Sigmoid colon (tissue), 7 donors: ENCODE data around the gene HTRA3. TPM values are rescaled to one million over a fixed set of nuclear protein-coding genes. Genes with fewer than 3 reads are reported as not detected.

ENCODE experiments used
- DNase-seq: peaks from one replicate; pipeline ENCODE4 v3.0.0-alpha.2; 2019
- H3K27ac ChIP-seq, 4 donors: fragments of 200-600 bp; sonication (generic); one replicate each; pipeline ENCODE4 v1.5.1; 2016 to 2019; ENCODE audit warnings: mild to moderate bottlenecking in 1 of 4
- H3K27me3 ChIP-seq, 3 donors: fragments of 200-600 bp; sonication (generic); one replicate each; pipeline ENCODE4 v1.5.1; 2019; ENCODE audit warnings: mild to moderate bottlenecking in 1 of 3
- H3K36me3 ChIP-seq, 4 donors: fragments of 200-600 bp; sonication (generic); one replicate each; pipeline ENCODE4 v1.5.1; 2016 to 2019
- H3K4me1 ChIP-seq, 4 donors: fragments of 200-600 bp; sonication (generic); one replicate each; pipeline ENCODE4 v1.5.1; 2017 to 2019
- H3K4me3 ChIP-seq, 4 donors: fragments of 200-600 bp; sonication (generic); one replicate each; pipeline ENCODE4 v1.5.1; 2017 to 2019; ENCODE audit warnings: mild to moderate bottlenecking in 2 of 4, moderate library complexity in 1 of 4
- H3K9me3 ChIP-seq, 4 donors: fragments of 200-600 bp in 3 of 4; sonication (generic) in 3 of 4; one replicate each; pipeline versions ENCODE4 v1.5.1 to v1.6.1; 2013 to 2019
- EP300 ChIP-seq, 4 donors: sonication (generic); formaldehyde crosslinking; IDR thresholded peaks; one replicate each; pipeline ENCODE4 v1.6.1; 2017; ENCODE audit warnings: antibody characterized with exemption in 4 of 4
- POLR2A ChIP-seq, 2 donors: fragments of 450-650 bp; IDR thresholded peaks; one replicate each; pipeline ENCODE4 v1.6.1; 2016; ENCODE audit warnings: antibody characterized with exemption in 2 of 2, mild to moderate bottlenecking in 2 of 2, moderate library complexity in 2 of 2
- POLR2AphosphoS5 ChIP-seq, 4 donors: sonication (generic); formaldehyde crosslinking; IDR thresholded peaks; one replicate each; pipeline ENCODE4 v1.6.1; 2017; ENCODE audit warnings: antibody characterized with exemption in 4 of 4
- WGBS, 2 donors: extraction: QIAGEN DNeasy Blood & Tissue Kit; methylation state at CpG; one replicate each; pipeline ENCODE4 v1.1.7; 2013; 5-methylcytosine and 5-hydroxymethylcytosine counted together
- intact Hi-C: fragments of 100-400 bp; cut with DNase I; formaldehyde crosslinking; loops from one replicate; pipeline ENCODE4 v1.15.1; 2023
- polyA plus RNA-seq, 3 donors: library from polyadenylated mRNA; stranded (reverse); fragments of 200-250 nt; gene quantifications; one replicate each; pipeline ENCODE4 v1.2.3, GENCODE V29; 2013
- total RNA-seq, 4 donors: library from RNA; depleted of rRNA; stranded (reverse); fragments of >200 nt; gene quantifications; one replicate each; pipeline ENCODE4 v1.1.0, GENCODE V29; 2016
- TF ChIP-seq, protein P1 (sequence below), 4 experiments: fragments of 450-650 bp in 3 of 4; fragments of 200-600 bp in 1 of 4; IDR thresholded peaks; one replicate each; pipeline ENCODE4 v1.5.1; 2016 to 2019; ENCODE audit warnings: antibody characterized with exemption in 4 of 4, mild to moderate bottlenecking in 3 of 4, moderate library complexity in 2 of 4
- donor health status: healthy with polysubstance abuse.
- donor health status: Bipolar disorder and iron deficiency.
- donor health status: healthy.

The HTRA3 gene
- total and polyA plus RNA-seq, 7 donors, result 1.2 to 49.6 (median 14.5) TPM

DNA sequence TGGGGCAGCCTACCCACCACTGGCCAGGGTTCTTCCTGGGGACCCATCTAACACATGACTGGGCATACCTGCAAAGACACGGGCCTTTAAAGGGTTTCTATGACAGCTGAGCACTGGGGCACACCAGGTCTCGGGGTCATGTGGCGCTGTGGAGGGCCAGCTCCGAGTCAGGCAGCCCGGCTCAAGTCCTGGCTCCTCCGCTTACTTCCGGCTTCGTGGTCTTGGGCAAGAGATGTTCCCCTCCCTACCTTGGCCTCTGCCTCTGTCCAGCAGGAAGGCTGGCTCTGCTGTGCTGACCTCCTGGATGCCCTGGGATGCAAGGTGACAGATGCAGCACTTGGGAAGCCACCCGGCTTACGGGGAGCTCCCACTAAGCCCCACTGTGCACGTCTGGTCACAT lies 37.6 kb downstream of the HTRA3 start:
- WGBS, 2 donors, result 81 to 85% methylated on average over 11 of the region's 11 CpGs
- H3K36me3 ChIP-seq, result no peaks in the 10 kb centered on the region
- H3K4me1 ChIP-seq, result peaks cover 0 to 31% (median 29%) of the 10 kb centered on the region in 4 donors
- TF ChIP-seq POLR2AphosphoS5 (IDR thresholded peaks at IDR 0.05) (no peak), EP300 (IDR thresholded peaks at IDR 0.05) (no peak), POLR2A (IDR thresholded peaks at IDR 0.05) (no peak)
- TF ChIP-seq, protein P1, sequence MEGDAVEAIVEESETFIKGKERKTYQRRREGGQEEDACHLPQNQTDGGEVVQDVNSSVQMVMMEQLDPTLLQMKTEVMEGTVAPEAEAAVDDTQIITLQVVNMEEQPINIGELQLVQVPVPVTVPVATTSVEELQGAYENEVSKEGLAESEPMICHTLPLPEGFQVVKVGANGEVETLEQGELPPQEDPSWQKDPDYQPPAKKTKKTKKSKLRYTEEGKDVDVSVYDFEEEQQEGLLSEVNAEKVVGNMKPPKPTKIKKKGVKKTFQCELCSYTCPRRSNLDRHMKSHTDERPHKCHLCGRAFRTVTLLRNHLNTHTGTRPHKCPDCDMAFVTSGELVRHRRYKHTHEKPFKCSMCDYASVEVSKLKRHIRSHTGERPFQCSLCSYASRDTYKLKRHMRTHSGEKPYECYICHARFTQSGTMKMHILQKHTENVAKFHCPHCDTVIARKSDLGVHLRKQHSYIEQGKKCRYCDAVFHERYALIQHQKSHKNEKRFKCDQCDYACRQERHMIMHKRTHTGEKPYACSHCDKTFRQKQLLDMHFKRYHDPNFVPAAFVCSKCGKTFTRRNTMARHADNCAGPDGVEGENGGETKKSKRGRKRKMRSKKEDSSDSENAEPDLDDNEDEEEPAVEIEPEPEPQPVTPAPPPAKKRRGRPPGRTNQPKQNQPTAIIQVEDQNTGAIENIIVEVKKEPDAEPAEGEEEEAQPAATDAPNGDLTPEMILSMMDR (IDR thresholded peaks at IDR 0.05), result no peak
- DNase-seq, result peak; percentile 68
- no peaks in the 10 kb centered on the region for H3K9me3 ChIP-seq
- H3K27me3 ChIP-seq, result no peaks in the 10 kb centered on the region
- peak overlapping the region in 1 of 4 donors; percentile 28 for H3K27ac ChIP-seq
- H3K4me3 ChIP-seq, result no peak overlapping the region
- intact Hi-C loops, result no loop called here

DNA sequence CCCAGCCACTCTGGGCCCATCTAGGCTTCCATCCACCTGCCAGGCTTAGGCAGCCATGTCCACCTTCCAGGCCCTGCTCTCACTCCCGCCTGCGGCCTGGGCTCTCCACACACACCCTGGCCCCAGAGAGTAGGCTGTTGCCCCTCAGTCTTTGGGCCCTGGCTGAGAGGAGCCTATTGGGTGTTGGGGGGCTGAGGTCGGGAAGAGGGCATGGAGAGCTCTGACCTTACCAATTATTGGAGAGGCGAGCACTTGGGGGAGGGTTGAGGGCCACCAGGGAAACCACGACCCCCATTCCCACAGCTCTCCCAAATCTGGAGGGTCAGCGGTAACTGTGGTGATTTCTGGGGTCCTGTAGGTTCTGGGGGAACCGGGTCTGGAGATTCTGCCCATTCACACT lies 38.2 kb downstream of the HTRA3 start:
- 83 to 92% methylated on average over 7 of the region's 7 CpGs for WGBS, 2 donors
- DNase-seq, result peak; percentile 46
- Histone ChIP-seq H3K9me3 (peaks cover 0 to 2% (median 0%) of the 10 kb centered on the region in 4 donors), H3K27ac (no peak overlapping the region), H3K4me3 (no peak overlapping the region), H3K27me3 (no peaks in the 10 kb centered on the region), H3K4me1 (peaks cover 0 to 31% (median 29%) of the 10 kb centered on the region in 4 donors), H3K36me3 (no peaks in the 10 kb centered on the region)
- intact Hi-C loops, result no loop called here
- TF ChIP-seq, protein P1 (IDR thresholded peaks at IDR 0.05), result no peak
- no peak for TF ChIP-seq EP300 (IDR thresholded peaks at IDR 0.05)
- TF ChIP-seq POLR2AphosphoS5 (IDR thresholded peaks at IDR 0.05), result no peak
- no peak for TF ChIP-seq POLR2A (IDR thresholded peaks at IDR 0.05)

DNA sequence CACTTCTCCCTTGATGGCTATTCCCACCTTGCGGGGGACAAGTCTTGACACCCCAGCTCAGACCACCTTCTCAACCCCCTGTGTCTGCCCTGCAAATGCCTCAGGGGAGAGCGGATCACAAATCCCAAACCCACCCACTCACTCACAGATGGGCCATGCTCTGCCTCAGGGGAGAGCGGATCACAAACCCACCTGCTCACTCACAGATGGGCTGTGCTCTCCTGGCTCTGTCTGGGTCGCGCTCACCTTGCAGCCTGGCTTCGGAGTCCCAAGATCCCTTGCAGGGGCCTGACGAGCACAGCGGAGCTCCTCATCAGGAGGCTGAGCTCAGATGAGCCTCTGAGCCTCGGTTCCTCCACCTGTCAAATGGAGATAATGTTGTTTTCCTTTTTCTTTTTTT lies 38.6 kb downstream of the HTRA3 start:
- no peak overlapping the region for H3K27ac ChIP-seq
- WGBS, 2 donors, result 87 to 92% methylated on average over 9 of the region's 9 CpGs

DNA sequence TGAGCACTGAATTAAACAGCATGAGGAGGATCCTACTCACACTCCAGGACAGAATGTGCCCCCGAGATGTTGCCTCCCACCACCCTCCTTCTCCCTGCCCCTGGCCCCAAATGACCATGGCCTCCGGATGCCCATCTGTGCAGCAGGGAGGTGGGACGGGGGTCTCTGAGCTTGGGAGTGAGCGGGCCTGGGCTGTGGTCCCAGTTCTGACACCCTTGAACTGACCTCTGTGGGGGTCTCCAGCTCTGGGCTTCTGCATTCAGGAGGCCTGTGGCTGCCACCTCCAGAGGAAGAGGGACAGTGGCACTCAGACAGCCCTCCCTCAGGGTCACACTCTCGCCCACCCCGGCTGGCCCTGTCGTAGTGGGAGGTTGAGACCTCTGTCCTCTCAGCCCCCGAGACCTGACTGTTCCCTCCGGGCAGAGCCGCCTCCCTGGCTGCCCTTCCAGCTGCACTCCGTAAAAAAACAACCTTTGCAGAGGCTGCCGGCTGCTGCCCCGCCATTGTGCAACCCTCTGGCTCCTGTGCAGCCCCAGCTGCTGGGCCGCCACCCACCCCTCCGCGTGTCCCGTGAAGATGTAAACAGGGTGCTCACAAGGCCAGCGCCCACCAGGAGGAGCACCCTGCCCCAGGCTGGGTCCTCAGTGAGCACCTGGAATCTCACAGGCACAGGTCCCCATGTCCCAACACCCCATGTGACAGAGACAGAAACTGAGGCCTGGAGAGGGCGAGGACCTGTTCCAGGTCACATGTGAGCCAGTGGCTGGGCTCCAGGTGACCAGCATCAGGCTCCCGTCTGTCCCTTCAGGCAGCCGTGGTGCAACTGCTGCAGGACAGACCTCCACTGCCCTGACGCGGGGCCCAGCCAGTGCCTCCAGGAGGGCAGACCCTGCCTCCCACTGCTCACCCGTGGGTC lies 39.6 kb downstream of the HTRA3 start:
- Histone ChIP-seq H3K27ac (peak overlapping the region in 3 of 4 donors; percentile 15 to 57 (median 18)), H3K27me3 (no peaks in the 10 kb centered on the region), H3K4me1 (peaks cover 0 to 31% (median 29%) of the 10 kb centered on the region in 4 donors), H3K36me3 (no peaks in the 10 kb centered on the region), H3K4me3 (no peak overlapping the region), H3K9me3 (peaks cover 0 to 5% (median 0%) of the 10 kb centered on the region in 4 donors)
- TF ChIP-seq EP300 (IDR thresholded peaks at IDR 0.05) (no peak), POLR2AphosphoS5 (IDR thresholded peaks at IDR 0.05) (peak; percentile 39 to 56 (median 52)), POLR2A (IDR thresholded peaks at IDR 0.05) (no peak)
- TF ChIP-seq, protein P1 (IDR thresholded peaks at IDR 0.05), result peak in 3 of 4 experiments; percentile 7 to 18 (median 13)
- intact Hi-C loops, result no loop called here
- WGBS, 2 donors, result 51 to 71% methylated on average over 24 of the region's 24 CpGs
- peak; percentile 90 for DNase-seq

More for the DNA sequence above, 38.6 kb downstream of the HTRA3 start:
- peak; percentile 60 for DNase-seq
- H3K27me3 ChIP-seq, result no peaks in the 10 kb centered on the region
- peaks cover 0 to 5% (median 0%) of the 10 kb centered on the region in 4 donors for H3K9me3 ChIP-seq
- intact Hi-C loops, result no loop called here
- TF ChIP-seq EP300 (IDR thresholded peaks at IDR 0.05), result no peak
- TF ChIP-seq POLR2AphosphoS5 (IDR thresholded peaks at IDR 0.05), result no peak
- TF ChIP-seq, protein P1 (IDR thresholded peaks at IDR 0.05), result no peak
- TF ChIP-seq POLR2A (IDR thresholded peaks at IDR 0.05), result no peak
- H3K4me3 ChIP-seq, result no peak overlapping the region
- peaks cover 0 to 31% (median 29%) of the 10 kb centered on the region in 4 donors for H3K4me1 ChIP-seq
- no peaks in the 10 kb centered on the region for H3K36me3 ChIP-seq
